ENCODE data around the gene GRB10. TPM values are rescaled to one million over a fixed set of nuclear protein-coding genes. Genes with fewer than 3 reads are reported as not detected.

GRB10 gene
- total and polyA plus RNA-seq, 2 of the 8 experiments (the other 6 are each of a cell fraction or from before 2014, with no cell fraction given): 35.7 to 97.0 TPM

DNA sequence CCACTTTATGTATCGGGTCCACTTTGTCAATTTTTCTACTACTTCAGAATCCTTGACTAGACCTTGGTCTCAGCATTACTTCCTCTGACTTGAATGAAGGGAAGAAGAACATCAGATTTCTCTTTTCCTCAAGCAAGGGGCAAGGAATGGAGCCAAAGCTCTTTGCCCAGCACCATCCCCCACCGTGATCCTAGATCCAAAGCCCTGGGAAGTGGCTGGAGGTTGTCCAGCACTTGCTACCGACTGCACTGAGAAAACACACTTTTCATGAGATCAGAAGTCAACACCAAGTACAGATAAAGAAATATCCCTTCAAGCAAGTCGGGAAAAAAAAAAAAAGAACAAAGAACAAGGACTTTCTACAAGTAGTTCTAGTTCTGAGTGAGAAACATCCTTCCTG lies 115.4 kb downstream of the GRB10 start (continued):
- no peak for TF ChIP-seq EP300 (IDR thresholded peaks at IDR 0.05; ENCODE audit: borderline replicate concordance in 1 of 2, low read depth in 2 of 2, low read length in 2 of 2)
- TF ChIP-seq JUN (IDR thresholded peaks at IDR 0.05; ENCODE audit: low read depth, low read length): no peak
- TF ChIP-seq, protein P1, sequence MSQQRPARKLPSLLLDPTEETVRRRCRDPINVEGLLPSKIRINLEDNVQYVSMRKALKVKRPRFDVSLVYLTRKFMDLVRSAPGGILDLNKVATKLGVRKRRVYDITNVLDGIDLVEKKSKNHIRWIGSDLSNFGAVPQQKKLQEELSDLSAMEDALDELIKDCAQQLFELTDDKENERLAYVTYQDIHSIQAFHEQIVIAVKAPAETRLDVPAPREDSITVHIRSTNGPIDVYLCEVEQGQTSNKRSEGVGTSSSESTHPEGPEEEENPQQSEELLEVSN (IDR thresholded peaks at IDR 0.05): no peak
- no peak for TF ChIP-seq SP1 (IDR thresholded peaks at IDR 0.05; ENCODE audit: low read depth, low read length)

All from H1 (cell line).